SK-N-SH (cell line): Measurements from ENCODE around the gene KIF13A. TPM values are rescaled to one million over a fixed set of nuclear protein-coding genes. Genes with fewer than 3 reads are reported as not detected.

Experiments used
- CTCF ChIA-PET: fragments of 300-600, 350-600 bp; formaldehyde crosslinking; extraction: SDS; loops from one replicate; lab custom pipeline; 2021; lab: Yijun Ruan, JAX
- POLR2A ChIA-PET: fragments of 350-600 bp; sonication (Branson Sonifier 250); formaldehyde crosslinking; extraction: SDS; loops from one replicate; lab custom pipeline; 2020; ENCODE audit warnings: antibody characterized with exemption, inconsistent platforms; lab: Yijun Ruan, JAX
- DNase-seq: peaks from one replicate; pipeline ENCODE4 v3.0.0; 2012
- H2AFZ ChIP-seq: fragments of 200-600 bp; sonication (generic); 2 replicates; pipeline ENCODE4 v1.8.1; 2016; ENCODE audit warnings: antibody characterized with exemption, mild to moderate bottlenecking, low read depth
- H3F3A ChIP-seq: fragments of 200-600 bp; sonication (generic); replicated peaks from 2 replicates; pipeline ENCODE3; 2016; ENCODE audit warnings: antibody characterized with exemption, mild to moderate bottlenecking; ENCODE audit not compliant: insufficient read depth
- H3K27ac ChIP-seq, 2 experiments: fragments of 200-500 bp in 1 of 2; fragments of 200-600 bp in 1 of 2; sonication (Bioruptor generic) in 1 of 2; sonication (generic), shearing (Covaris generic) in 1 of 2; 2 replicates each; pipeline versions ENCODE4 v1.5.1 to v1.6.1; 2014 to 2016; ENCODE audit warnings: low read depth in 2 of 2, inconsistent platforms in 1 of 2, low read length in 1 of 2, mild to moderate bottlenecking in 1 of 2, mixed read lengths in 1 of 2
- H3K27me3 ChIP-seq: fragments of 200-600 bp; sonication (generic), shearing (Covaris generic); 2 replicates; pipeline ENCODE4 v1.6.1; 2016; ENCODE audit warnings: mixed run types; ENCODE audit not compliant: insufficient read depth
- H3K36me3 ChIP-seq, 2 experiments: fragments of 200-500 bp in 1 of 2; fragments of 200-600 bp in 1 of 2; sonication (Bioruptor generic) in 1 of 2; sonication (generic) in 1 of 2; replicated peaks in 1 of 2; 2 replicates each; pipeline versions ENCODE3 to v1.5.1; 2014 to 2016; ENCODE audit warnings: low read length in 1 of 2, mild to moderate bottlenecking in 1 of 2; ENCODE audit not compliant: insufficient read depth in 2 of 2, control insufficient read depth in 1 of 2
- H3K4me1 ChIP-seq, 2 experiments: fragments of 200-500 bp in 1 of 2; fragments of 200-600 bp in 1 of 2; sonication (Bioruptor generic) in 1 of 2; sonication (generic), shearing (Covaris generic) in 1 of 2; 2 replicates each; pipeline versions ENCODE4 v1.5.1 to v1.6.1; 2014 to 2016; ENCODE audit warnings: low read depth in 1 of 2, low read length in 1 of 2, mixed run types in 1 of 2; ENCODE audit not compliant: insufficient read depth in 2 of 2, control insufficient read depth in 1 of 2
- H3K4me2 ChIP-seq: fragments of 200-600 bp; sonication (generic), shearing (Covaris generic); 2 replicates; pipeline ENCODE4 v1.6.1; 2017; ENCODE audit warnings: mixed run types
- H3K4me3 ChIP-seq, 2 experiments: fragments of 200-500 bp in 1 of 2; fragments of 200-600 bp in 1 of 2; sonication (Bioruptor generic) in 1 of 2; sonication (generic), shearing (Covaris generic) in 1 of 2; 2 replicates each; pipeline versions ENCODE4 v1.5.1 to v1.8.1; 2014 to 2016; ENCODE audit warnings: low read depth in 2 of 2, inconsistent platforms in 1 of 2, low read length in 1 of 2, mild to moderate bottlenecking in 1 of 2, mixed read lengths in 1 of 2, moderate library complexity in 1 of 2
- H3K79me2 ChIP-seq: fragments of 200-600 bp; sonication (generic); 2 replicates; pipeline ENCODE4 v1.8.1; 2017; ENCODE audit warnings: mild to moderate bottlenecking; ENCODE audit not compliant: insufficient read depth
- H3K9ac ChIP-seq: fragments of 200-600 bp; sonication (generic); 2 replicates; pipeline ENCODE4 v1.6.1; 2017; ENCODE audit warnings: mixed run types
- H3K9me2 ChIP-seq: fragments of 200-600 bp; sonication (generic); 2 replicates; pipeline ENCODE4 v1.6.1; 2017; ENCODE audit warnings: mixed run types
- H3K9me3 ChIP-seq: fragments of 200-600 bp; sonication (generic); 2 replicates; pipeline ENCODE4 v1.6.1; 2017; ENCODE audit warnings: mixed run types, mild to moderate bottlenecking, moderate library complexity
- H4K20me1 ChIP-seq: fragments of 200-600 bp; sonication (generic); 2 replicates; pipeline ENCODE4 v1.6.1; 2017; ENCODE audit warnings: mild to moderate bottlenecking, mixed run types; ENCODE audit not compliant: insufficient read depth
- CHD2 ChIP-seq: fragments of 150-350 bp; IDR thresholded peaks from 2 replicates; pipeline ENCODE4 v1.6.1; 2018; ENCODE audit warnings: low read length; ENCODE audit not compliant: partially characterized antibody
- EP300 ChIP-seq, 2 experiments: IDR thresholded peaks; 2 replicates each; pipeline versions ENCODE4 v1.4.0 to v1.6.1; 2012; ENCODE audit warnings: borderline replicate concordance in 1 of 2, low read depth in 1 of 2, low read length in 1 of 2
- FOSL2 ChIP-seq: IDR thresholded peaks from 2 replicates; pipeline ENCODE4 v1.4.0; 2012; ENCODE audit warnings: low read depth, mild to moderate bottlenecking, moderate library complexity, borderline replicate concordance
- FOXM1 ChIP-seq: IDR thresholded peaks from 2 replicates; pipeline ENCODE4 v1.4.0; 2012; ENCODE audit warnings: low read depth, mild to moderate bottlenecking
- GABPA ChIP-seq: IDR thresholded peaks from 2 replicates; pipeline ENCODE4 v1.4.0; 2012; ENCODE audit warnings: low read depth, mild to moderate bottlenecking
- JUND ChIP-seq: IDR thresholded peaks from 2 replicates; pipeline ENCODE4 v1.4.0; 2012
- REST ChIP-seq: IDR thresholded peaks from 2 replicates; pipeline ENCODE4 v1.6.1; 2012; ENCODE audit warnings: mild to moderate bottlenecking, low read depth, low read length, moderate library complexity
- RFX5 ChIP-seq: IDR thresholded peaks from 2 replicates; pipeline ENCODE4 v1.6.1; 2012; ENCODE audit warnings: mild to moderate bottlenecking, improper control_type of control experiment, low read length
- TCF12 ChIP-seq: IDR thresholded peaks from 2 replicates; pipeline ENCODE4 v1.4.0; 2012
- USF1 ChIP-seq: IDR thresholded peaks from 2 replicates; pipeline ENCODE4 v1.4.0; 2012; ENCODE audit warnings: low read depth, borderline replicate concordance
- WGBS: methylation state at CpG from one replicate; pipeline ENCODE4 v1.1.6; 2017; ENCODE audit warnings: low lambda C conversion rate; 5-methylcytosine and 5-hydroxymethylcytosine counted together
- polyA plus RNA-seq, 3 experiments: library from polyadenylated mRNA; depleted of rRNA; stranded (reverse); fragments of >200 nt; gene quantifications; 2 replicates each; pipeline ENCODE4 v1.2.3, GENCODE V29; 2012
- TF ChIP-seq, protein P1 (sequence below): IDR thresholded peaks from 2 replicates; pipeline ENCODE4; 2012
- TF ChIP-seq, protein P2 (sequence below): IDR thresholded peaks from 2 replicates; pipeline ENCODE4 v1.4.0; 2012; ENCODE audit warnings: low read depth, borderline replicate concordance
- TF ChIP-seq, protein P3 (sequence below): IDR thresholded peaks from 2 replicates; pipeline ENCODE4 v1.4.0; 2012; ENCODE audit warnings: low read depth

KIF13A gene
- polyA plus RNA-seq, 1 of the 3 experiments (the other 2 are of a cell fraction) = 18.2 TPM

DNA sequence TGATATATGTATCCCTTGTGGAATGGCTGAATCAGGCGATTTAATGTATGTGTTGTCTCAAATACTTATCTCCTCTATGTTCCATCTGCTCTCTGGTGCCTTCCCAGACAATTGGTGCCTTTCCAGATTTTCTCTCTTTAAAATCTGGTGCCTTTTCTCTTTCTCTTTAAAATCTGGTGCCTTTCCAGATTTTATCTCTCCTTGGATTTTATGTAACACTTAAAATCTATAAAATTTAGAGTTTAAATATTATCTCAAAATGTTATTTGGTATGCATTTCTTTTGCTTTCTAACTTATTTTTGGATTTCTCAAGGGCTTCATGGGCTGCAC lies 116.3 kb downstream of the KIF13A start (continued):
- TF ChIP-seq USF1 (no peak), EP300 (IDR thresholded peaks at IDR 0.05; ENCODE audit: borderline replicate concordance in 1 of 2, low read depth in 1 of 2, low read length in 1 of 2) (no peak), FOSL2 (no peak)
- TF ChIP-seq, all 33 proteins: peak for 0

GRCh38 chr6:17870300-17871188 lies 116.9 kb downstream of the KIF13A start:
- no peaks in the 10 kb centered on the region for H3K9me2 ChIP-seq
- H2AFZ ChIP-seq = no peak overlapping the region
- no peaks in the 10 kb centered on the region for H4K20me1 ChIP-seq
- POLR2A ChIA-PET = no interaction called here
- WGBS = 87% methylated on average over 5 of the region's 5 CpGs
- no peak overlapping the region for H3K9ac ChIP-seq
- 0 out of 2 replicates have a peak overlapping the region, but pooled peaks have one; percentile 0 for H3K4me2 ChIP-seq
- H3K4me3 ChIP-seq = no peak overlapping the region
- 0 out of 2 replicates have a peak, but pooled peaks cover 2% of the 10 kb centered on the region for H3K79me2 ChIP-seq
- H3K36me3 ChIP-seq = peaks cover 0 to 11% of the 10 kb centered on the region in 2 experiments
- no peak for TF ChIP-seq CHD2
- TF ChIP-seq, protein P1, sequence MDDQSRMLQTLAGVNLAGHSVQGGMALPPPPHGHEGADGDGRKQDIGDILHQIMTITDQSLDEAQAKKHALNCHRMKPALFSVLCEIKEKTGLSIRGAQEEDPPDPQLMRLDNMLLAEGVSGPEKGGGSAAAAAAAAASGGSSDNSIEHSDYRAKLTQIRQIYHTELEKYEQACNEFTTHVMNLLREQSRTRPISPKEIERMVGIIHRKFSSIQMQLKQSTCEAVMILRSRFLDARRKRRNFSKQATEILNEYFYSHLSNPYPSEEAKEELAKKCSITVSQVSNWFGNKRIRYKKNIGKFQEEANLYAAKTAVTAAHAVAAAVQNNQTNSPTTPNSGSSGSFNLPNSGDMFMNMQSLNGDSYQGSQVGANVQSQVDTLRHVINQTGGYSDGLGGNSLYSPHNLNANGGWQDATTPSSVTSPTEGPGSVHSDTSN = peak; percentile 28; the same call in 1 of the 2 replicates
- TF ChIP-seq, all 33 proteins: peak for 1
- peak overlapping the region in 1 of 2 experiments; percentile 96; a peak in 3 of 4 replicates for H3K27ac ChIP-seq
- H3K4me1 ChIP-seq = peaks cover 13 to 40% of the 10 kb centered on the region in 2 experiments
- no peaks in the 10 kb centered on the region for H3K9me3 ChIP-seq
- CTCF ChIA-PET = interaction anchor here (1.3 kb wide), 1 partner anchor 22 kb away, joined by 3 read pairs; no protein-coding TSS in a partner anchor
- no peak for DNase-seq
- no peaks in the 10 kb centered on the region for H3K27me3 ChIP-seq
- H3F3A ChIP-seq = peaks cover 27% of the 10 kb centered on the region

DNA sequence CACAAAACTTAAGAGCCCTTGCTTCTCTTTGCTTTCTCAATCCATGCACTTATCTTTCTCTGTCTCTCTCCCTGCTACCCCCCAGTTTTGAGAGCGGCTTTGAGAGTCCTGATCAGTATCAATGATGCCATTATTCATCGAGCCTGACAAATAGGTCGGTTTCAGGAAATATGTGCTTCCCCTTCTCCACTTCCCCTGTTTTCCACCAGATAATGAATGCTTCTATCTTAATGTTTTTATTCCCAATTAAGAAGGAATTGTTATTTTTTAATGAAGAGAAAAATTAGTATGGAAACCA lies 117.7 kb downstream of the KIF13A start:
- H3K9me2 ChIP-seq = no peaks in the 10 kb centered on the region
- no peak overlapping the region for H3K9ac ChIP-seq
- H3K79me2 ChIP-seq = no peaks in the 10 kb centered on the region
- peak overlapping the region; percentile 51 to 96; a peak in 3 of 4 replicates for H3K27ac ChIP-seq
- no peaks in the 10 kb centered on the region for H4K20me1 ChIP-seq
- H3K4me3 ChIP-seq = no peak overlapping the region
- ChIA-PET POLR2A (no interaction called here), CTCF (no interaction called here)
- peaks cover 36% of the 10 kb centered on the region for H3F3A ChIP-seq
- H3K27me3 ChIP-seq = no peaks in the 10 kb centered on the region
- no peaks in the 10 kb centered on the region for H3K9me3 ChIP-seq
- H2AFZ ChIP-seq = no peak overlapping the region
- H3K36me3 ChIP-seq = peaks cover 0 to 11% of the 10 kb centered on the region in 2 experiments
- DNase-seq = peak; percentile 9
- 0 out of 2 replicates have a peak overlapping the region, but pooled peaks have one; percentile 0 for H3K4me2 ChIP-seq
- TF ChIP-seq, protein P2, sequence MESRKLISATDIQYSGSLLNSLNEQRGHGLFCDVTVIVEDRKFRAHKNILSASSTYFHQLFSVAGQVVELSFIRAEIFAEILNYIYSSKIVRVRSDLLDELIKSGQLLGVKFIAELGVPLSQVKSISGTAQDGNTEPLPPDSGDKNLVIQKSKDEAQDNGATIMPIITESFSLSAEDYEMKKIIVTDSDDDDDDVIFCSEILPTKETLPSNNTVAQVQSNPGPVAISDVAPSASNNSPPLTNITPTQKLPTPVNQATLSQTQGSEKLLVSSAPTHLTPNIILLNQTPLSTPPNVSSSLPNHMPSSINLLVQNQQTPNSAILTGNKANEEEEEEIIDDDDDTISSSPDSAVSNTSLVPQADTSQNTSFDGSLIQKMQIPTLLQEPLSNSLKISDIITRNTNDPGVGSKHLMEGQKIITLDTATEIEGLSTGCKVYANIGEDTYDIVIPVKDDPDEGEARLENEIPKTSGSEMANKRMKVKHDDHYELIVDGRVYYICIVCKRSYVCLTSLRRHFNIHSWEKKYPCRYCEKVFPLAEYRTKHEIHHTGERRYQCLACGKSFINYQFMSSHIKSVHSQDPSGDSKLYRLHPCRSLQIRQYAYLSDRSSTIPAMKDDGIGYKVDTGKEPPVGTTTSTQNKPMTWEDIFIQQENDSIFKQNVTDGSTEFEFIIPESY = 0 out of 2 replicates have a peak, but pooled peaks have one; percentile 14
- TF ChIP-seq FOXM1 = no peak
- TF ChIP-seq TCF12 = peak; percentile 67
- TF ChIP-seq GABPA = no peak
- TF ChIP-seq JUND = 0 out of 2 replicates have a peak, but pooled peaks have one; percentile 17
- no peak for TF ChIP-seq REST
- 0 out of 4 replicates have a peak, but pooled peaks have one; percentile 11 to 23 for TF ChIP-seq EP300 (IDR thresholded peaks at IDR 0.05; ENCODE audit: borderline replicate concordance in 1 of 2, low read depth in 1 of 2, low read length in 1 of 2)
- TF ChIP-seq, protein P3, sequence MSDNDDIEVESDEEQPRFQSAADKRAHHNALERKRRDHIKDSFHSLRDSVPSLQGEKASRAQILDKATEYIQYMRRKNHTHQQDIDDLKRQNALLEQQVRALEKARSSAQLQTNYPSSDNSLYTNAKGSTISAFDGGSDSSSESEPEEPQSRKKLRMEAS = no peak
- TF ChIP-seq, protein P1 = peak; percentile 73
- TF ChIP-seq RFX5 = no peak
- 28% methylated on average over 3 of the region's 3 CpGs for WGBS
- peaks cover 19 to 48% of the 10 kb centered on the region in 2 experiments for H3K4me1 ChIP-seq
